Endothelial cell of umbilical vein (primary cell): ENCODE data around the gene CHD9NB.

Source experiments
- CTCF ChIP-seq, 2 donors: IDR thresholded peaks; 1 replicate in 1 of 2; 2 replicates in 1 of 2; pipeline ENCODE4 v1.5.1; 2011; ENCODE audit warnings: low read length in 2 of 2, mild to moderate bottlenecking in 2 of 2, moderate library complexity in 2 of 2, control low read depth in 1 of 2, inconsistent platforms in 1 of 2, low read depth in 1 of 2; ENCODE audit not compliant: insufficient read depth in 1 of 2; ENCODE audit errors: extremely low read depth in 1 of 2
- EZH2 ChIP-seq: IDR thresholded peaks from 2 replicates; pipeline ENCODE4 v1.6.1; 2012; ENCODE audit warnings: borderline replicate concordance, low read depth, mild to moderate bottlenecking, moderate library complexity, low read length, inconsistent platforms; ENCODE audit not compliant: severe bottlenecking
- FOS ChIP-seq: IDR thresholded peaks from 2 replicates; pipeline ENCODE4 v1.6.1; 2011; ENCODE audit warnings: mild to moderate bottlenecking, low read length, moderate library complexity, borderline replicate concordance; ENCODE audit not compliant: insufficient read depth
- JUN ChIP-seq: IDR thresholded peaks from 2 replicates; pipeline ENCODE4 v1.6.1; 2011; ENCODE audit warnings: borderline replicate concordance, low read depth; ENCODE audit not compliant: insufficient read length, insufficient read depth
- MAX ChIP-seq: IDR thresholded peaks from 2 replicates; pipeline ENCODE4 v1.6.1; 2011; ENCODE audit not compliant: insufficient read depth, insufficient read length
- MYC ChIP-seq: IDR thresholded peaks from one replicate; pipeline ENCODE4 v1.6.1; 2011; ENCODE audit warnings: mild to moderate bottlenecking, low read depth, low read length
- POLR2A ChIP-seq: IDR thresholded peaks from 2 replicates; pipeline ENCODE4 v1.6.1; 2012; ENCODE audit warnings: low read depth, mild to moderate bottlenecking, control low read depth, low read length
- POLR2AphosphoS5 ChIP-seq: IDR thresholded peaks from 2 replicates; pipeline ENCODE4 v1.6.1; 2012; ENCODE audit warnings: low read depth, mild to moderate bottlenecking, control low read depth, low read length, moderate library complexity; ENCODE audit not compliant: insufficient read depth

- TF ChIP-seq CTCF (IDR thresholded peaks at IDR 0.05; ENCODE audit: extremely low read depth in 1 of 2, insufficient read depth in 1 of 2, low read depth in 1 of 2, low read length in 2 of 2), result no peak
- TF ChIP-seq JUN, result no peak
- TF ChIP-seq EZH2, result no peak
- no peak for TF ChIP-seq POLR2A
- no peak for TF ChIP-seq POLR2AphosphoS5
- TF ChIP-seq MAX, result no peak
- TF ChIP-seq MYC, result no peak
- no peak for TF ChIP-seq FOS
These were observed 8.6 kb upstream of the CHD9NB start for GRCh38 chr16:53061256-53061655.
